ENCODE data around the gene PTK6.

The PTK6 gene

GRCh38 chr20:63556873-63557478, 19.8 kb upstream of the PTK6 start:
- no peak for DNase-seq

GRCh38 chr20:63555661-63556381, 18.6 kb upstream of the PTK6 start:
- no peak for DNase-seq

- DNase-seq = no peak
Measured at GRCh38 chr20:63554361-63555278, 17.4 kb upstream of the PTK6 start.

GRCh38 chr20:63553933-63554290, 16.7 kb upstream of the PTK6 start, which contains the start of gene FNDC11:
Gene FNDC11, plus strand, starts transcription at chr20:63554159. Its CDS starts 1,505 bp downstream, at chr20:63555664.
- no peak for DNase-seq

GRCh38 chr20:63553251-63553932, 16.2 kb upstream of the PTK6 start:
- peak; percentile 74 for DNase-seq

GRCh38 chr20:63552481-63553249, 15.5 kb upstream of the PTK6 start:
- no peak for DNase-seq

- no peak for DNase-seq
Measured at GRCh38 chr20:63551068-63551467, 13.9 kb upstream of the PTK6 start.

- DNase-seq = no peak
Measured at GRCh38 chr20:63549679-63550282, 12.6 kb upstream of the PTK6 start.

GRCh38 chr20:63549019-63549418, 11.8 kb upstream of the PTK6 start:
- DNase-seq = no peak

- no peak for DNase-seq
Measured at GRCh38 chr20:63548542-63548941, 11.4 kb upstream of the PTK6 start.

- no peak for DNase-seq
Measured at GRCh38 chr20:63547725-63548480, 10.7 kb upstream of the PTK6 start, which contains the start of gene SRMS. Gene SRMS, minus strand, starts transcription at chr20:63547749. Its CDS starts 286 bp downstream, at chr20:63547463.

- DNase-seq = no peak
Measured at GRCh38 chr20:63546956-63547724, 10.0 kb upstream of the PTK6 start.

- no peak for DNase-seq
Measured at GRCh38 chr20:63546256-63546955, 9.2 kb upstream of the PTK6 start.

- DNase-seq = no peak
Measured at GRCh38 chr20:63545814-63546213, 8.6 kb upstream of the PTK6 start.

GRCh38 chr20:63544958-63545516, 7.9 kb upstream of the PTK6 start:
- no peak for DNase-seq

GRCh38 chr20:63544241-63544957, 7.2 kb upstream of the PTK6 start:
- no peak for DNase-seq

- DNase-seq = no peak
Measured at GRCh38 chr20:63543733-63544132, 6.6 kb upstream of the PTK6 start.

GRCh38 chr20:63543131-63543530, 6.0 kb upstream of the PTK6 start:
- no peak for DNase-seq
